Ascending aorta (tissue), 2 donors: ENCODE measurements around the gene KNDC1. TPM values are rescaled to one million over a fixed set of nuclear protein-coding genes. Genes with fewer than 3 reads are reported as not detected.
"Not testable (repeated sequence)": the region's sequence is repeated elsewhere in the genome, so short reads cannot be mapped to it uniquely, and the experiment has no call there.

Source experiments
- DNase-seq, 2 donors: peaks; one replicate each; pipeline ENCODE4 v3.0.0-alpha.2; 2019; ENCODE audit warnings: low spot score in 2 of 2
- H3K27ac ChIP-seq, 2 donors: fragments of 200-600 bp; sonication (generic); one replicate each; pipeline ENCODE4 v1.5.1; 2016 to 2017; ENCODE audit warnings: mild to moderate bottlenecking in 1 of 2
- H3K27me3 ChIP-seq: fragments of 200-600 bp; sonication (generic); one replicate; pipeline ENCODE4 v1.5.1; 2017
- H3K36me3 ChIP-seq, 2 donors: fragments of 200-600 bp; sonication (generic); one replicate each; pipeline ENCODE4 v1.5.1; 2016
- H3K4me1 ChIP-seq, 2 donors: fragments of 200-600 bp; sonication (generic); one replicate each; pipeline ENCODE4 v1.5.1; 2016 to 2017; ENCODE audit warnings: mild to moderate bottlenecking in 1 of 2
- H3K4me3 ChIP-seq, 2 donors: fragments of 200-600 bp; sonication (generic); one replicate each; pipeline ENCODE4 v1.5.1; 2016 to 2017; ENCODE audit warnings: mild to moderate bottlenecking in 1 of 2
- H3K9me3 ChIP-seq, 2 donors: fragments of 200-600 bp; sonication (generic); one replicate each; pipeline ENCODE4 v1.5.1; 2016
- CTCF ChIP-seq, 3 experiments: fragments of 200-600 bp in 2 of 3; fragments of 450-650 bp in 1 of 3; sonication (generic) in 2 of 3; IDR thresholded peaks; one replicate each; pipeline ENCODE4 v1.5.1; 2016 to 2019; ENCODE audit warnings: antibody characterized with exemption in 3 of 3, mild to moderate bottlenecking in 1 of 3, moderate library complexity in 1 of 3
- intact Hi-C: fragments of 100-400 bp; cut with DNase I; formaldehyde crosslinking; loops from one replicate; pipeline ENCODE4 v1.15.1; 2023
- total RNA-seq: library from RNA; depleted of rRNA; stranded (reverse); fragments of >200 nt; gene quantifications from one replicate; pipeline ENCODE4 v1.1.0, GENCODE V29; 2016

KNDC1 gene
- total RNA-seq, 1 donor from 2014 or later: 0.21 TPM

GRCh38 chr10:133218891-133219290 is 58.9 kb downstream of the KNDC1 start:
- no peaks in the 10 kb centered on the region for H3K4me1 ChIP-seq
- peaks cover 9% of the 10 kb centered on the region for H3K27me3 ChIP-seq
- no peak for TF ChIP-seq CTCF (IDR thresholded peaks at IDR 0.05)
- no peaks in the 10 kb centered on the region for H3K36me3 ChIP-seq
- no peak overlapping the region for H3K4me3 ChIP-seq
- H3K27ac ChIP-seq: no peak overlapping the region
- intact Hi-C loops: no loop called here
- no peak for DNase-seq
- H3K9me3 ChIP-seq: no peaks in the 10 kb centered on the region

GRCh38 chr10:133219782-133220181 is 59.8 kb downstream of the KNDC1 start:
- intact Hi-C loops: no loop called here
- no peaks in the 10 kb centered on the region for H3K4me1 ChIP-seq
- H3K27me3 ChIP-seq: peaks cover 9% of the 10 kb centered on the region
- TF ChIP-seq CTCF (IDR thresholded peaks at IDR 0.05): no peak
- no peak overlapping the region for H3K4me3 ChIP-seq
- H3K27ac ChIP-seq: no peak overlapping the region
- no peak for DNase-seq
- no peaks in the 10 kb centered on the region for H3K9me3 ChIP-seq
- no peaks in the 10 kb centered on the region for H3K36me3 ChIP-seq

- no peaks in the 10 kb centered on the region for H3K36me3 ChIP-seq
- H3K9me3 ChIP-seq: no peaks in the 10 kb centered on the region
- DNase-seq: no peak
- TF ChIP-seq CTCF (IDR thresholded peaks at IDR 0.05): no peak
- H3K27ac ChIP-seq: no peak overlapping the region
- H3K4me1 ChIP-seq: no peaks in the 10 kb centered on the region
- intact Hi-C loops: no loop called here
- no peak overlapping the region for H3K4me3 ChIP-seq
- H3K27me3 ChIP-seq: peaks cover 9% of the 10 kb centered on the region
Measured at GRCh38 chr10:133221331-133221730, 61.3 kb downstream of the KNDC1 start.

GRCh38 chr10:133221756-133222155 is 61.7 kb downstream of the KNDC1 start:
- H3K4me3 ChIP-seq, H3K36me3 ChIP-seq, H3K9me3 ChIP-seq, H3K27ac ChIP-seq, H3K27me3 ChIP-seq, intact Hi-C loops, DNase-seq, H3K4me1 ChIP-seq: not testable (repeated sequence)

GRCh38 chr10:133224076-133224475 is 64.1 kb downstream of the KNDC1 start:
- Histone ChIP-seq H3K9me3 (no peaks in the 10 kb centered on the region), H3K36me3 (no peaks in the 10 kb centered on the region), H3K27ac (no peak overlapping the region), H3K4me1 (no peaks in the 10 kb centered on the region), H3K27me3 (peaks cover 9% of the 10 kb centered on the region), H3K4me3 (no peak overlapping the region)
- intact Hi-C loops: no loop called here
- DNase-seq: no peak
- no peak for TF ChIP-seq CTCF (IDR thresholded peaks at IDR 0.05)

- Histone ChIP-seq H3K27ac (no peak overlapping the region), H3K9me3 (no peaks in the 10 kb centered on the region), H3K4me3 (no peak overlapping the region), H3K27me3 (peaks cover under 1% of the 10 kb centered on the region), H3K4me1 (no peaks in the 10 kb centered on the region), H3K36me3 (no peaks in the 10 kb centered on the region)
- no peak for DNase-seq
- TF ChIP-seq CTCF (IDR thresholded peaks at IDR 0.05): no peak
- intact Hi-C loops: no loop called here
Measured at GRCh38 chr10:133224756-133225372, 64.8 kb downstream of the KNDC1 start.
